ENCODE measurements around the gene ZFP36L2.

GRCh38 chr2:43225788-43226557, 433 bp downstream of the ZFP36L2 start:
- no peak for TF ChIP-seq EZH2 (IDR thresholded peaks at IDR 0.05; ENCODE audit: insufficient read depth, poor library complexity, severe bottlenecking)
- TF ChIP-seq EZH2phosphoT487 (IDR thresholded peaks at IDR 0.05; ENCODE audit: insufficient read depth, low read depth) = no peak

Measured in GM23248 (cell line).